WI38 (cell line): Measurements from ENCODE around the gene CAMK4.

Experiments
- H3K4me3 ChIP-seq: 2 replicates; pipeline ENCODE4 v1.5.1; 2011; ENCODE audit warnings: low read depth, mild to moderate bottlenecking, control low read depth, low read length
- TF ChIP-seq, protein P1 (sequence below): IDR thresholded peaks from 2 replicates; pipeline ENCODE4 v1.5.1; 2012; ENCODE audit warnings: low read depth, mild to moderate bottlenecking, control low read depth, low read length

CAMK4 gene

DNA sequence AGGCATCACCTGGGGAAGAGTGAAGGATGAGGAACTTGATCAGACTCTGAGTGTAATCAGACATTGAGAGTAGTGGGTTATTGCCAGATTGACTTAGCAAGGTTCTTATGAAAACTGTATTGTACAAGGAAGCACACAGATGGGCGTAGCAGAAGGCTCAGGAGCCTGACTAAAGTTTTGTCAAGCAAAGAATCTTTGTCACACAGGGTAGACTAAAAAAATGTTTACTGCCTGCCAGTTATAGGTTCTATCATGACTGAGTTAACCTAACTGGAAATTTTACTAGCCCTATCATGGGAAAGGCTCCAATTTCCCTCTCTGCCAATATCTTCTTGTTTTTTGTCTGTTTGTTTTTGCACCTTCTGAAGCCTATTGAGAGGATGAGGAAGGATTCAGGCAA, 19.1 kb downstream of the CAMK4 start:
- no peak overlapping the region for H3K4me3 ChIP-seq
- TF ChIP-seq, protein P1, sequence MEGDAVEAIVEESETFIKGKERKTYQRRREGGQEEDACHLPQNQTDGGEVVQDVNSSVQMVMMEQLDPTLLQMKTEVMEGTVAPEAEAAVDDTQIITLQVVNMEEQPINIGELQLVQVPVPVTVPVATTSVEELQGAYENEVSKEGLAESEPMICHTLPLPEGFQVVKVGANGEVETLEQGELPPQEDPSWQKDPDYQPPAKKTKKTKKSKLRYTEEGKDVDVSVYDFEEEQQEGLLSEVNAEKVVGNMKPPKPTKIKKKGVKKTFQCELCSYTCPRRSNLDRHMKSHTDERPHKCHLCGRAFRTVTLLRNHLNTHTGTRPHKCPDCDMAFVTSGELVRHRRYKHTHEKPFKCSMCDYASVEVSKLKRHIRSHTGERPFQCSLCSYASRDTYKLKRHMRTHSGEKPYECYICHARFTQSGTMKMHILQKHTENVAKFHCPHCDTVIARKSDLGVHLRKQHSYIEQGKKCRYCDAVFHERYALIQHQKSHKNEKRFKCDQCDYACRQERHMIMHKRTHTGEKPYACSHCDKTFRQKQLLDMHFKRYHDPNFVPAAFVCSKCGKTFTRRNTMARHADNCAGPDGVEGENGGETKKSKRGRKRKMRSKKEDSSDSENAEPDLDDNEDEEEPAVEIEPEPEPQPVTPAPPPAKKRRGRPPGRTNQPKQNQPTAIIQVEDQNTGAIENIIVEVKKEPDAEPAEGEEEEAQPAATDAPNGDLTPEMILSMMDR: no peak

DNA sequence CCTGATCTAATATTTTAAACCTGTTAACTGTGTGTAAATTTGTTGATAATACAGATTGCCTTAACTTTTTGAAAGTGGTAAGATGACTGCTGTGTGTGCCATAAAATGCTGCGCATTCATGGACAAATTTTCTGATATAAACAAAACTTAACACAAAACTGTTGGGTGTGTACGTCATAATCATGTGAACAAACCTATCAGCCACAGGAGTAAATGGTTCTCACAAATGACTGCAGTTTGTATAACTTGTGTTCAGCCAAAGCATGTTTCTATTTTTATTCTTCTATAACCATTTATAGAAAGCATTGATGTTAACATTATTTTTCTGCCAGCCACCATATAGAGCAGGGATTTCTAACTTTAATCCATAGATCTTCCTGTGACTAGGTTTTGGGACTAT, 21.5 kb downstream of the CAMK4 start:
- TF ChIP-seq, protein P1: no peak
- no peak overlapping the region for H3K4me3 ChIP-seq

DNA sequence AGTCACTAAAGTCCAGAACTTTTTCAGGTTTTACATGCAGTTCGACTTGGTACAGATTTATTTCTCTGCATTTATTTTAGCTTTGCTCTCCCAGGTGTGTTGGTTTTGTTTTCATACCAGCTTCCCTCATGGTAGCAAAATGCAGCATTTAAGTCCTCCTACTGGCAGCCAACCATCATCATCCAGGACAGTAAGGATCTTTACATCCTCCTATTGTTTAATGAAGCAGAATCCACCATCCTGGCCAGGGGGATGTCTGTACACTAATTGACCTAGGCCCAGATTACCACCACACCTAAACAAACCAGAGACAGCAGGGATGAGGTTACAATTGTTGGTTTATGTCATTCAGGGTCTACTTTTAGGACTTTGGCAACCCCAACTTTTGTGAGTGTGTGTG, 22.3 kb downstream of the CAMK4 start:
- TF ChIP-seq, protein P1: no peak
- H3K4me3 ChIP-seq: no peak overlapping the region

DNA sequence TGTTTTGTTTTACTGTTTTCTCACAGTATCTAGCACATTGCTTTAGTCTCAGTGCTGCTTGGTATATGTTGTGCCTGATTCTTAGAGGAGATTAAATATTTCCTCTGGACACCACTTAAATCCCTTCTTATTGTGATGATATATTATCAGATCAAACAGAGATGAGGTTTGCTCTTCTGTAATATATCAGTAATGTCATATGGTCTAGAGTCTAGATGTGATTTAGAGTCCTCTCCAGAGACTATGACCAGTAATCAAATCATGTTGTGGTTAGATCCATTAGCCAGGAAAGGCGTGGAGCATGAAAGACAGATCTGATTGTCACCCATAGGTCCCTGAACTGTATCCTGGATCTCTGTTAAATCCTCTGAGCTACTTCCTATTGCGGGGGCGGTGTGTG, 24.4 kb downstream of the CAMK4 start:
- TF ChIP-seq, protein P1: no peak
- H3K4me3 ChIP-seq: no peak overlapping the region

DNA sequence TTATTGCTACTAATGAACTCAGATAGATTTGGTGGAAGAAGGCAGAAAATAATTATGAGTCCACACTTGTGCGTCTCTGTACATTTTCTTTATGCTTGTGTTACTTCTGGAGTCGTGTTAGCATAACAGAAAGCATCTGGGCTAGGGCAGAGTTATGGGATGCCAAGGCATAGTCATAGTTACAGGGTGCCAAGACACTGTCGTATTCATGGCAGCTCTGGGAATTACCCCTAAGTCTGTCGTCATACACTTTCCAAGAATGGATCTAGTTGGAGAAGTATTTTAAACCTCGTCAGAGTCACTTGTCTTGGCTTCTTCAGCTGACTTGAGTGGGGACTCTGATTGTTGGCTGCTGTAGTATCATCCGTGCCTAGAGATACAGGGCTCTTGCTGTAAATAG, 27.7 kb downstream of the CAMK4 start:
- TF ChIP-seq, protein P1: no peak

DNA sequence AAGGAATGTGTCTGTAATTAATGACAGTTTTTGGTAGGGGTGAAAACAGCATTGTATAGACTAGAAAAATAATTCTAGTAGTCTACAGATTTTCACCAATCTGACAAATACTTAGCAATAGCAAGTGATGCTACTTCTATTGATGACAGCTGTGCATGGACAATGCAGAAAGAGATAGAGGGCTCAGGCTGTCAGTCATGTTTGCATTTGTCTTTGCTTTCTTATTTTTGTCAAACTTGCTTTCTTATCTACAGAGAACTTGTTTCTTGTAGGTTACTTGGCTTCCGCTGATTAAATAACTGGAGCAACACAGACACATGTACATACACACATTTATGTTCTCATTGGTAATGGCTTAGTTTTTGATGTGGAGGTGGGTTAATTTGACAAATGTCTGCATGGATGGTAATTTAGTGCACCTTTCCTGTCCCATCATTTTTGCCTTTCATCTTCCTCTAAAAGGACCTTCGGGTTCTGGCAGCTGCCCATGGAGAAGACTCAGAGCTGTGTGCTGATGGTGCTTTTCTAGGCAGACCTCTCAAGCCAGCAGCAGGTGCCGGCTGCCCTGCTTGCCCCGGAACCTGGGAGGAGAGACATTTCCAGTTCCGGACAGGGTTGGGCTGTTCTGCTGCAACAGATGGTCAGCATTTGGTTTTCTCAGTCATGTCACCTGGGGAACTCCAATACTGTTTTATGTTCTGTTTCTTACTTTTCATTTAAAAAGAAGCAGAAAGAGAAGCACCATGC, 28.8 kb downstream of the CAMK4 start:
- TF ChIP-seq, protein P1: no peak
- H3K4me3 ChIP-seq: no peak overlapping the region

More for the DNA sequence above, 27.7 kb downstream of the CAMK4 start:
- no peak overlapping the region for H3K4me3 ChIP-seq

DNA sequence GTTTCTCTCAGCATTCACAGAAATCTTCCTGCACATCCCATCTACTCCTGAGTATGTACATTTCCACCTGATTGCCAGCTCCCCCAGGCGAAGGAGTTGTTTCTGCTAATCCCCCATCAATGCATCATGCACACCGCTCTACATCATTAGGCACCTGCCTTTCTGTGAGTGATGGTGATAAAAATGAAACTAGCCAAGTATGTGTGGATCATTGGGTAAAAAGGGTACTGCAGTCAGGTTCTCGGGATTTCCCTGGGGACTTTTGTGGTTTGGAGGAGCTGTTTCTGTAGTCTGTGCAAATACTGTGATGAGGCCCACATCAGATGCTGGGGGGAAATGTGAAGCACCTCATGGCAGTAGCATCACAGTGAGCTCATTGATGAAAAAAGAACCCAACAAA, 30.4 kb downstream of the CAMK4 start:
- no peak overlapping the region for H3K4me3 ChIP-seq
- TF ChIP-seq, protein P1: no peak
